HG02678 (cell line): Measurements from ENCODE around the gene HHAT.

Experiments used
- ATAC-seq: cut with Tn5 transposase; IDR thresholded peaks from one replicate; pipeline ENCODE4 v1.9.1; 2021; ENCODE audit warnings: mild to moderate bottlenecking, moderate library complexity; ENCODE audit not compliant: unreplicated experiment

HHAT gene

GRCh38 chr1:210437111-210437510 lies 108.4 kb downstream of the HHAT start:
- no peak for ATAC-seq

DNA sequence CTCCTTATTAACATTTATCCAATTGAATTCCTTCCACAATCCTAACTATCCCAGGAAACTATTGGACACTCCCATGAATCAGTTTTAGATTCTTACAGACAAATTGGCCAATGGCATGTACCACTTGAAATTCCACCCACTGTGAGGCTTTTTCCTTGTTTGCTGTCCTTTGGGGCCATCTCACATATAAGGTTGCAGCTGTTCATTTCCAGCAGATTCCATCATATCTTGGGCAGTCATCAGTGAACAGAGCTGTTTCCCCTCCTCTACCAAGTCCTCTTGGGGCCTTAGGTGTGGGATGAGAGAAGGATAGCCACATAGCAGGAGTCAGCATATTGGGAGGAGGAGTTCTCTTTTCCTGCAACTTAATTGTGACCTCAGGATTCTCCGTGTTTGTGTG lies 109.1 kb downstream of the HHAT start:
- no peak for ATAC-seq

DNA sequence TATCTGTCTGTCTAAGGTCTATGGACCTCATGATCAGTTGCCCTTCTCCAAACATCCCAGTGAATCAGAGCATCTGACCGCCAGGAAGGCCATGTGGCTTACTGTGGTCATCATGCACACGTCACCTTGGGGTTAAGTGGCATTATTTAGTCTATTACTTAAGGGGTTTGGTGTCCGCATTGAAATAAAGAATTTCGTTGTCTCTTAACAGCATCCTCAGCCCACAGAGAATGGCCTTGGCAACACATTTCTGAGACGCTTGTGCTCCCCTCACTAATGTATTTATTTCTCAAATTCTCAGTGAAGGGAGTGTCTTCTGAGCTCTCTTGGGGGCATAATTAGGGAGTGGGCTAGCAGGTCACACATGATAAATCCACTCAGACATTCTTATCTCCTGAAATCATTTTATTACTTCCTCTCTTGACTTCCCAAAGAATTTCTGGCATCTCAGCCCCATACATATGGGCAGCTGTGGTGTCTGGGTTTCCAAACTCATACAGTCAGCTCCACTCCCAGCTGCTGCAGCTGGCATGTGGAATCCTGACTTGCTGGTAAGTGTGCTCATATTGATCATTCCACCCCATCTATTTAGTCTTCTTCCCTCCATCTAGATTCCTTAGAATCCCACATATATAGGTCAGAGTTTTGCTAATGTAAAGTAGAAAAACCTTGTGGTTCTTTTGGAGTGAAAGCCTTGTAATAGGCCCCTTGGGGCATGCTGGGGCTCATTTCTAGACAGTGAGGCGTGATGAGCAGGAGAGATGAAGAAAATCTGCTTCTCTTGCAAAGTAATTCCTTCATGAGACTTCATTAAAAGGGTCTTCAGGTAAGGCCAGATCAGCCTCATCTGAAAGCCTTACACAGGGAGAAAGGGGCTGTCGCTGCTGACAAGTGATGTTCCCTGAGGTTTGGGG lies 110.5 kb downstream of the HHAT start:
- ATAC-seq, result no peak

GRCh38 chr1:210440081-210440480 lies 111.4 kb downstream of the HHAT start:
- ATAC-seq, result no peak

GRCh38 chr1:210441028-210441427 lies 112.3 kb downstream of the HHAT start:
- ATAC-seq, result no peak

DNA sequence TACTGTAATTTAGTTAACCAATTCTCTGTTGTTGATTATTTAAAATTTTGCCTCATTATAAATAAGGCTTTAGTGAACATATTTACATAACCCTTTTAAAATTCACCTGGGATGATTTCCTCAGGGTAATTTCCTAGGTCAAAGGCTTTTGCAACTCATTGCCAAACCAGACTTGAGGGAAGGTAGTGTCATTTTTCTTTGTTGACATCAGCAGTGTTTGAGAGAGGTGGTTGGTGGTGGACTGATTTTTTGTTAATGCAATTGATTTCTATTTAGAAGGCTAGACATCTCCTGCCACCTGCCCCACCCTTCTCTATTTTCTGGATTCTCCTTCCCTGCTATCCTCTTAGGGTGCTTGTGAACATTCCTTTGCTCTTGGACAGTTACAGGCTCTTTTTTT lies 116.8 kb downstream of the HHAT start:
- no peak for ATAC-seq

- no peak for ATAC-seq
Measured at GRCh38 chr1:210445931-210446330, 117.2 kb downstream of the HHAT start.

DNA sequence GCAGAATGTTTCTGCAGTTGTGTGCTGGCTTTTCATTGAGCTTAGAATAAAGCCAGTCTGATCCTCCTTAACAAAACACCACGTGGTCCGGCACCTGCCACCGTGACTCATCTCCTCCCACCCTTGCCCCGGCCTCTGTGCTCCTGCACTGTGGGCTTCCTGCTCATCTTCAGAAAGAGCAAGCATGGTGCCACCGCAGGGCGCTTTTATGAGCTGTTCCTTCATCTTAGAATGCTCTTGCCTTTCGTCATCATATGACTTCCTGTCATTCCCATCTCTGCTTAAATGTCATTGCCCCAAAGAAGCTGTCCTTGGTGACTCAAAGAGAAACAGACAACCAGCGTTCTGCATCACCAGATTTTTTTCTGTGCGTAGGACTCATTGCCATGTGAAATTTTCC lies 117.8 kb downstream of the HHAT start:
- ATAC-seq, result no peak

DNA sequence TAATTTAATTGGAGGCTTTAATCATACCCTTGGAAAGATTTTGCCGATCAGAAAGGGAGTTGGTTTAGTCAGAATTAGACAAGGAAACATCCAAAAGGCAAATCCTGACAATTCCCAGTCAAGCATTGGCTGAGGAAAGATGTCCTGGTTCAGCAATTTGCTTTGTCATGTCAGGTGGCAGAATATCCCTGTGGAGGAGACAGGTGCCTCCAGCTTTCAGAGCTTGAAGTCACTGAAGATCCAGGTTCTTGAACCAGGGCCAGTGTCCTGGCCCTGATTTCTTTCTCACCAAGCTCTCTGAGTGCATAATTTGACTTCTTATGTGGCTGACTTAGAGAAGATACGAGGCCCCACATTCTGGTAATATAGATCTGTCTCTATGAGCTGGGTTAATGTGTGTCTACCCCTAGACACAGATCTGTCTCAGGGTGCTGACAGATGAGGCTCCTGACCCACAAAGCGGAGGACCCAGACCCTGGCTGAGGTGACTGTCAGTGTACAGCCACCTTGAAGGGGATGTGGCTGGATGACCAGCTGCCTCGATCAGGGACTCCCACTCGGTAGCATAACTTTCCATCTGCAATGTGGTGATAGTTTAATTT lies 118.9 kb downstream of the HHAT start:
- no peak for ATAC-seq

- no peak for ATAC-seq
Measured at GRCh38 chr1:210448297-210448892, 119.7 kb downstream of the HHAT start.

- no peak for ATAC-seq
Measured at GRCh38 chr1:210455840-210456603, 127.3 kb downstream of the HHAT start.

GRCh38 chr1:210456731-210457255 lies 128.1 kb downstream of the HHAT start:
- no peak for ATAC-seq

DNA sequence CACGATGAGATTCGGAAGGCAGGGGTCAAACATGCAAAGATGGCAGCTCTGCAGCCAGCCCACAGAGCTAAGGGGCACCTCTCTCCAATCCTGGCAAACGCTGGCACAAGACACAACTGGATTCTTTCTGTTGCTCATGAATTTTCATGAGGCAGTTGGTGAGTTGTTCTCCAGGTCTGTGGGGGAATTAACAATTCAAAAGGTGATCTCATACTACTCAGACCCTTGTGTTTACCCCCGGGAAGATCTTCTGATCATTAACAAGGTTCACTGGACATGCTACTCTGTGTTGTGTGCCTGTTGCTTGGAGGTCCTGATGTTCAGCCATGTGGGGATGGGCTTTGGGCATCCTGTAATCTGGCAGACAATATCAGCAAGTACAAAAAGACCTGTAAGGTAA lies 128.9 kb downstream of the HHAT start:
- no peak for ATAC-seq

DNA sequence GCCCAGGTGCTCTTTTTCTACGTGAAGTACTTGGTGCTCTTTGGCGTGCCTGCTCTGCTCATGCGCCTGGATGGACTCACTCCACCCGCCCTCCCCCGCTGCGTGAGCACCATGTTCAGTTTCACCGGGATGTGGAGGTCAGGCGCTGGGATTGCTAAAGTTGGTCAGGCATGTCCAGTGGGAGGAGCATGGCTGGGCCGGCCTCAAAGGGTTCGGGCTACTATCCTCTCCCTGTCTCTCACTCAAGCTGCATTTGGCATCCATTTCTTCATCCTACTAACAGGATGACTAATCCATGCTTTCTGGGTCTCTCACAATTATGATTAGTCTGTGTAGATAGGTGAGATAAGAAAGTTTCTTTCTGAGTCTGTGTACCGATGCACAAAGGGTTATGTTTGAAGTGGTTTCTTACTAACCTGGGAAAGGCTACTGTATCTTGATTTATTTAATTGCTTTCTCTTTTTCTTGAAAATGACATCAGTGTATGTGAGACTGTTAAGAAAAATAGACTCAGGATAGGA lies 135.9 kb downstream of the HHAT start:
- no peak for ATAC-seq

DNA sequence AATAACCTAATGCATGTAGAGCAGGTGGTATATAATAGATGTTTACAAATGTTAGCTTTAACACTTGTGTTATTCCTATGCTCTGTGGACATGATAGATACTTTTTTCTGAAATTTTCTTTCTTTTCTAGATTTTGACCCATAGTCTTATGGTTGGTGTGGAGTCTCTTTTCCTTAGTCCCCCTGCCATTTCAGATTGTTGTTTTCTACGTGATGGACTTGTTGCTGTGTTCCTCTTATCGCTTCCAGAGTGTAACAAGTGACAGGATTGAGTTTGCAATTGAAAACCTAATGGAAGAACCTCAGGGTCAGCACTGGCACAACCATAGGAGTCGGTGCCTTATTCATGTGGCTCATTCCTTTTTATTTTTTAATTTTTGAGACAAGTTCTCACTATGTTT lies 136.4 kb downstream of the HHAT start:
- ATAC-seq, result no peak

- no peak for ATAC-seq
Measured at GRCh38 chr1:210467440-210468043, 138.8 kb downstream of the HHAT start.

- no peak for ATAC-seq
Measured at GRCh38 chr1:210469441-210469840, 140.7 kb downstream of the HHAT start.

DNA sequence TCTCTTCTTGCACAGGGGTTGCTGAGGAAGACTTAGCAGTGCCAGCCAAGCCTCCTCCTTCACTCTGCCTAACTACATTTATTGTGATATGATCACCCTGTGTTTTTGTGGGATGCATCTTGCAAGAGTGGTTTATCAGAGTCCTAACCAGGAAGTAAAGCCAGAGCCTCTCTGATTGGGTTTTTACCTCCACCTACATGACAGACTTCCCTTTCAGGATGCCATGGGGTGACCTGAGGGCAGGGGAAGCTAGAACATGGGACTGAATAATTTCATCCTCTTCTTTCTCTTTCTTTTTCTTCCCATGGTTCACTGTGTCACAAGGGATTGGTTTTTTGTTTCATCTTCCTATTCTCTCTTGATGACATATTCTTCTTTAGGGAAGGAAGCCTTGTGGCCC lies 146.6 kb downstream of the HHAT start:
- no peak for ATAC-seq

DNA sequence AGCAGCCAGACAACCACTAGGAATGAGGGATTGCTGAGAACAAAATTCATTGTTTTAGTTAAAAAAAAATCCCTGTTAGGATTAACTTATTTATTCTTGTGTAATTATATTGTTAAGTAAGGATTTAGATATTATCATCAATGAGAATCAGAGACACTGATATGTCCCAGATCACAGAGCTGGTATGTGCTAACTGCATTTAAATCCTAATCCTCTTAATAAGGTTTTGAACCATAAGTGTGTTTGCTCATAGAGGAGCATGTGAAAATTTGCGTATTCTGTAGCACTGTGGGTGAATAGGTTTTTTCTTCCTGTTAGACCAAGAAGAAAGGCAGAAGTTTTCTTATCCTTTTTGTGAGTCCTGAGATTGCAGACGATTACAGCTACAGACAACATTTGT lies 147.1 kb downstream of the HHAT start:
- no peak for ATAC-seq

DNA sequence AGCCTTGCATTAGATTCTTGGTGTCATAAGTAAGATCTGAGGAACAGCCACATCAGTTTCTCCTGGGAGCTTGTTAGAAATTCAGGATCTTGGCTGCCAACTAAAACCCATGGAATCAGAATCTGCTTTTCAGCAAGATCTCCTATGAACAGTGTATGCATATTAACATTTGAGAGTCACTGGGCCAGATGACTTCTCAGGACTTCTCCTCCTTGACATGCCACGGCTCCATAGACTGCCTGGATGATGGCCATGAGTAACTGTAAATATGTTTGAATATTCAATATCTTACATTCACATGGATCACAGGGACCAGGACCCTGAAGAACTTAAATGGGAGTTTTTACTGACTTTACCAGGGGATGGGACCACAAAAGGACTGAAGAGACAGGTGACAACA lies 148.0 kb downstream of the HHAT start:
- no peak for ATAC-seq
